Measurements from ENCODE around the gene GNGT2.

Gene GNGT2

DNA sequence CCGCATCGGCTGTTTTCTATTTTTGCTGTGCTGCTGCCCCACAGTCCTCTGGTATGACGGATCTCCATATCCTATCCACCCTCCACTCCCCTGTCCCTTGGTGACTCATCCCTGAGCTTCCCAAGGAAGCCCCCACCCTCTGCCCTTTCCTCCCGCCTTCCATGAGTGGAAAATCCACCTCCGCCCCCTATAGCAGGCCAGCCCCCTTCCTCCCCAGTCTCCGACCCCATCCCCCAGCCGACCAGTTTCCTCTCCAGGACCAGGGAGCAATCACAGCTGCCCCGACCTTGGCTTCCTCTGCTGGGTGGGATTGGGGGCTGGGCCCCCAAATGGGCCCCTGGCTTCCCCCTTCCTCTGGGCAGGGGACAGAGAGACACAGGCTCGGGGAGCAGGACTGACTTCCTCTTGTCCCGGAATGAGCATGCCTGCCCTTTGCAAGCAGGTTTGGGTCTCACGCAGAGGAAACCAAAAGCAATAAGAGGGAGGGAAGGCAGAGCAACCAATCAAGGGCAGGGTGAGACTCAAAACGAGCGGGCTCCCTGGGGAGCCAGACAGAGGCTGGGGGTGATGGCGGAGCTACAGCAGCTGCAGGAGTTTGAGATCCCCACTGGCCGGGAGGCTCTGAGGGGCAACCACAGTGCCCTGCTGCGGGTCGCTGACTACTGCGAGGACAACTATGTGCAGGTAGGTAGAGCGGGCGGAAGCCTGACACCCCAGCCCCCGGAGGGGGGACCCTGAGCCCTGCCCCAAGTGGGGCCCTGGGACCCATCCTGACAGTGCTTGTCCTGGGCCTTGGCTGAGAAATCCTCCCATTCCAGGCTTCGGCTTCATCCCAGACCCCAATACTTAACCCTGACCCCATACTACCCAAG lies at the start of gene GNGT2, which contains the start of gene ABI3:
GNGT2 (minus strand) TSS at position 417 of the 872 bp plus-strand sequence. CDS start 3,152 bp downstream, outside the sequence.
ABI3 (plus strand) TSS at position 550 of the 872 bp plus-strand sequence; CDS start at position 568, 18 bp downstream.
- no peak for DNase-seq (ENCODE audit: low read depth)

DNA sequence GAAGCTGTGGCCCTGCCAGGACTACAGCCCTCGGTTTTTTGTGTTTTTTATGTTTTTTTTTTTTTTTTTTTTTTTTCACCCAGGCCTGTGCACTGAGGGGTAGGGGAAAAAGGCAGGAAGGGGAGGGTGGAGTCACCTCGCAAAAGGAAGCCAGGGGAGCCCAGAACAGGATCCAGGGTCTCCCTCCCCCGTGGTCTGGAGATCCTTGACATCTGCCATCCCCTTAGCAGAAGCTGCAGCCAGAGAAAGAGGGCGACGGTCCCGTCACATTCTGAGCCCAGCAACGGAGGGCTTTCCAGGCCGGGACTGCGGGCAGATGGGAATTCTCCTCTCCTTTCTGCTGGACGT lies 49.3 kb upstream of the GNGT2 start:
- no peak for DNase-seq (ENCODE audit: low read depth)

DNA sequence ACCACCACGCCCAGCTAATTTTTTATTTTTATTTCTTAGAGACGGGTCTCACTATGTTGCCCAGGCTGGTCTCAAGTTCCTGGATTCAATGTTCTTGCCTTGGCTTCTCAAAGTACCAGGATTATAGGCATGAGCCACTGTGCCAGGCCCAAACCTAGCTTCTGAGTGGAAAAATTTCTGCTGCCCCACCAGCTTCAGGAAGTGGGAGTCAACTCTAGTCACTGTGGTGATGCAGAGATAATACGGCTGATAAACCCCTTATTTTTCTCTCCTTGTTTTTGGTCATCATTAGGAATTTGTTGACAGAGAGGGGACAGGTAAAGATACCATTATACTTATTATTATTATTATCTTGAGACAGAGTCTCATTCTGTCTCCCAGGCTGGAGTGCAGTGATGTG lies 48.0 kb upstream of the GNGT2 start:
- DNase-seq (ENCODE audit: low read depth) = no peak

DNA sequence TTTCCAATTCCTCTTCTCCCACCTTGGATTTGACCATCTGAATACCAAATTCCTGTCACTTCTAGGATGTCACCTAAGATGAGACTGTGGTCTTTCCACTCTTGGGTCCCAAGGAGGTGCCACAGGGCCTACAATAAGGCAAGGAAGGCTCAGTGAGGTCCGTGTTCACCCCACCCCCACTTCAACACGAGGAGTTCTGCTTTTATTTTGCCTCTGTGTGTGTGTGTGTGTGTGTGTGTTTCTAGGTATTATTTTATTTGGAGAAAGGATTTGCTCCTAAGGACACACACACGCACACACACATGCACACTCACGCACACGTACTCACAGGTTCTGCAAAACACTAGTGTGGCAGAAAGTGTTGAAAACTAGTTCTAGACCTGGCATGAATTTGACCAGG lies 44.8 kb upstream of the GNGT2 start:
- no peak for DNase-seq (ENCODE audit: low read depth)

GRCh38 chr17:49254066-49254465 lies 43.7 kb upstream of the GNGT2 start:
- DNase-seq (ENCODE audit: low read depth) = no peak

- no peak for DNase-seq (ENCODE audit: low read depth)
Measured at GRCh38 chr17:49252148-49252695, 41.8 kb upstream of the GNGT2 start.

GRCh38 chr17:49249890-49250522 lies 39.6 kb upstream of the GNGT2 start:
- no peak for DNase-seq (ENCODE audit: low read depth)

GRCh38 chr17:49249292-49249794 lies 39.0 kb upstream of the GNGT2 start:
- no peak for DNase-seq (ENCODE audit: low read depth)

- DNase-seq (ENCODE audit: low read depth) = no peak
Measured at GRCh38 chr17:49247944-49248343, 37.6 kb upstream of the GNGT2 start.

GRCh38 chr17:49244839-49245238 lies 34.5 kb upstream of the GNGT2 start:
- no peak for DNase-seq (ENCODE audit: low read depth)

- no peak for DNase-seq (ENCODE audit: low read depth)
Measured at GRCh38 chr17:49242813-49243212, 32.4 kb upstream of the GNGT2 start.

- no peak for DNase-seq (ENCODE audit: low read depth)
Measured at GRCh38 chr17:49241692-49242397, 31.5 kb upstream of the GNGT2 start.

DNA sequence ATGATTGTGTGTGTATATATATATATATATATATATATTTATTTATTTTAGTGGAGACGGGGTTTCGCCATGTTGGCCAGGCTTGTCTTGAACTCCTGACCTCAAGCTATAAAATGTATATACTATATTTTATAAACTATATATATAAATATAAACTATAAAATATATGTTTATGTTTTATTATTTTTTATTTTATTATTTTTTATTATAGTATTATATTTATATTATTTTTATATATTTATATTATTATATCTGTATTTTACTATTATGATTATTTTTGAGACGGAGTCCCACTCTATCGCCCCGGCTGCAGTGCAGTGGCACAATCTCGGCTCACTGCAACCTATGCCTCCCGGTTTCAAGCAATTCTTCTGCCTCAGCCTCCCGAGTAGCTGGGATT lies 30.7 kb upstream of the GNGT2 start:
- DNase-seq (ENCODE audit: low read depth) = no peak

GRCh38 chr17:49240619-49241018 lies 30.2 kb upstream of the GNGT2 start:
- no peak for DNase-seq (ENCODE audit: low read depth)

DNA sequence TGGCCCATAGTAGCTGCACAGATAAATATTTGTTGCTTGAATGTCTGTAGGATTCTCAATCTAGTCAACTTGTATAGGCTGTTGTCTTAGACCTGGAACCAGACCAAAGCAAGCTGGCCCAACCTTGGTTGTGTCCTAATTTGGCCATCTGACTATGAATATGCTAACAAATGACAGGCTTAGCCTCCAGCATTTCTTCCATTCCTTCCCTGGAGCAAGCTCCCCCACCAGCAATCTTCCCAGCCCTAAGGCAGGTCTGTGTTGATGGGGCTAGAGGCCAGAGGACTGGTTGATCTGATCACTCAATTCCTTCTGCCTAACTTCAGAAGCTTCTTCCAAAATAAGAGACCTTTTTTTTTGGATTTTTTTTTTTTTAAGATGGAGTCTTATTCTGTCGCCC lies 29.6 kb upstream of the GNGT2 start:
- DNase-seq (ENCODE audit: low read depth) = no peak

- DNase-seq (ENCODE audit: low read depth) = no peak
Measured at GRCh38 chr17:49235896-49236295, 25.5 kb upstream of the GNGT2 start.

GRCh38 chr17:49234509-49235080 lies 24.2 kb upstream of the GNGT2 start:
- no peak for DNase-seq (ENCODE audit: low read depth)

DNA sequence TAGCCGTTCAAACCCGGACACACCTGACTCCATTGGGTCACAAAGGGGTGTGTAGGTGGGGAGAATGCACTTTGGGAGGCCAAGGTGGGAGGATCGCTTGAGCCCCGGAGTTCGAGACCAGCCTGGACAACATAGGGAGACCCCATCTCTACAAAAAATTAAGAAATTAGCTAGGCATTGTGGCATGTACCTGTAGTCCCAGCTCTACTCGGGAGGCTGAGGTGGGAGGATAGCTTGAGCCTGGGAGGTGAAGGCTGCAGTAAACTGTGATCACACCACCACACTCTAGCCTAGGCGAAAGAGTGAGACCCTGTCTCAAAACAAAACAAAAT lies 21.2 kb upstream of the GNGT2 start:
- DNase-seq (ENCODE audit: low read depth) = no peak

GRCh38 chr17:49230636-49231562 lies 20.5 kb upstream of the GNGT2 start, which contains the start of gene PHOSPHO1:
TSS of gene PHOSPHO1 (minus strand) at chr17:49230787. CDS start at chr17:49226691, 4,096 bp downstream.
- DNase-seq (ENCODE audit: low read depth) = peak; percentile 77

DNA sequence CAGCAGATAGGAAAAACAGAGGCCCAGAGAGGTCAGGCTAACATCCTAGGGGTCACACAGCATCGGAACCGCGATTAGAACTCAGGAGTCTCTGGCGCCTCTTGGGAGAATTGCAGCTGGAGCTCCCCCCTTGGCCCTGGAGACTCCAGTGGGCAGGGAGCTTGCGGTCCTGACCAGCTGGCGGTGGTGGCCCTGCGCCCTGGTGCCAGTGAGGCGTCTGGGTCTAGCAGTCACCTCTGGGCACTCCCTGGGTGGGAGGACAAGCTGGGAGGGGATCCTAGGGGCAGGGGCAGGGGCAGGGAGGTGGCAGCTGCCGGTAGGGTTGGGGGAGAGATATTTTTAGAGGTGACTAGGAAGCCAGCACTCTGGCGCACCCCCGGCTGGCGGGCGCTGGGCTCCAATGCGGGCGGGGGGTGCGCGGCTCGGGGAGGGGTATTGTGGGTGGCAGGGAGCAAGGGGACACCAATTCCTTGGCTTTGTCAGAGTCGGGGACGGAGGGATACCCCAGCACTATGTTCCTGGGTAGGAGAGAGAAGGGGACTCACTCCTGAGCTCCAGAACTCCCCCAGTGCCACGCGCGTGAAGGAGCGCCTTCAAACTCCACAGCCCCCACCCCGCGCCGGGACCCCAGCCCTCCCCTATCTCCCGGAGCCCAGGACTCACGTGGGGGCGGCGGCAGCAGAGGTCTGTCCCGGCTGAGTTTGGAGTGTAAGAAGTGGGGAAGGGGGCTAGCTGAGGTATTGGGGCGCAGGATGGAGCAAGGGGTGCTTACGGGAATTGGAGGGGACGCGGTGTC lies 19.6 kb upstream of the GNGT2 start:
- no peak for DNase-seq (ENCODE audit: low read depth)

Measured in stimulated activated CD8-positive, alpha-beta memory T cell treated with anti-CD3 and anti-CD28 coated beads, Interleukin-15, amount 100 ng/mL, for 1 hour (primary cell).